ENCODE data around the gene SRGAP3. TPM values are rescaled to one million over a fixed set of nuclear protein-coding genes. Genes with fewer than 3 reads are reported as not detected.

SRGAP3 gene
- total and polyA plus RNA-seq, 10 of the 15 experiments (the other 5 are each of a cell fraction or from before 2014, with no cell fraction given): 0.32 to 1.7 (median 0.99) TPM

DNA sequence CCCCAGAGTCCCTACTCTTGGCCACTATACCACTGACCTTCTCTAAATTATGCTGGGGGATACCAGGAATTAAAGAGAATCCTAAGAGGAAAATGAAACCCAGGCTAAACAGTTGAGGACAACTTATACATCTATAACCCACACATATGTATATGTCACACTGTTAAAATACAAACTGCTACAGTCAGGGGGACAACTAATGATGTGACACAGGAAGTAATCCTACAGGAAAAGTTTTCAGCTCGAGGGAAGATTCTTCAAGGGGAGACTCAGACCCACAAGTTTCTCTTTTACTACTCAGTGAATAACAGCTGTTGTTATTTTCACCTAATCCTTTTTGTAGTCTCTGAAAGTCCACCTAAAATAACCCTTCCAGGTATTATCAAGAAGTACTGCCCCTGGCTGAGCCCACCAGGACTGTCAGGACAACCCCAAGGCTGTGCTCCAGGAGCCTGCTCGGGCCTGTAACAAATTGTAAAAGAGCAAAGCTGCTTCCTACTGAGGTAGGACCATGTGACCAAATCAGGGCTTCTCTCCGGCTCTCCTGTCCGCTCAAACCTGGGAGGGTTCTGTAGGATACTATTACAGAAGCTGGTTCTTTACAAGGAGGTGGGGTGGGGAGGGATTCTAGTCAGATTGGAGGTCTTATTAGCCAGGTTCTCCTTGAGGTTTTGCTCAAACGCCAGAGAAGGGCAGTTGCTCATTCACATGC is 91.6 kb downstream of the SRGAP3 start (continued):
- TF ChIP-seq MXI1 (IDR thresholded peaks at IDR 0.05; ENCODE audit: low read depth, low read length): no peak
- TF ChIP-seq SREBF1 (IDR thresholded peaks at IDR 0.05; ENCODE audit: low read length): no peak

DNA sequence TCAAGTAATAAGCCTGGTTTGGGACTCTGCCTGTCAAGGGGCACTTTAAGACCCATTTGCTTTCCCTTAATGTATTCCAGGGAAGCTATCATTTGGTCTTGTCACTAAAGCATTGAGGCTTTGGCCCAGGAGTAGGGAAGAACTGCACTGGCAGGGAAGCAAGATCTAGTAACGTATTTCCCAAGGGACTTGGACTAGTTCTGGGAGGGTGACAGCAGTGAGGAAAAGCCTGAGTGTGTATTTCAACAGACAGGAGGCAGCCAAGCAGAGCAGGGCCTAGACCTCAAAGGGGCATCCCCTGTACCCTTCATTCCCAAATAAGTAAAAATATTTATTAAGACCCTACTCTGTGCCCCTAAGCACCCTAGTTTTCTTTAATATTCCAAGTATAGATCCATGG is 92.8 kb downstream of the SRGAP3 start:
- no peak for DNase-seq (ENCODE audit: low read depth, low spot score)
- Histone ChIP-seq H4K20me1 (ENCODE audit: control insufficient read depth, insufficient read depth) (no peaks in the 10 kb centered on the region), H3K4me1 (ENCODE audit: control insufficient read depth, insufficient read depth, low read length) (no peaks in the 10 kb centered on the region), H3K27ac (ENCODE audit: control insufficient read depth, insufficient read depth) (no peak overlapping the region), H3K9ac (ENCODE audit: control insufficient read depth, insufficient read depth, low read length) (no peak overlapping the region), H3K4me3 (no peak overlapping the region), H3K4me2 (ENCODE audit: control insufficient read depth, insufficient read depth) (no peak overlapping the region), H2AFZ (ENCODE audit: control insufficient read depth, low read depth, low read length) (no peak overlapping the region), H3K9me3 (replicated peaks; ENCODE audit: control insufficient read depth, insufficient read depth, low read length) (no peaks in the 10 kb centered on the region), H3K36me3 (ENCODE audit: control insufficient read depth in 2 of 2, insufficient read depth in 2 of 2, low read length in 1 of 2) (no peaks in the 10 kb centered on the region), H3K27me3 (replicated peaks in 1 of 2; ENCODE audit: control insufficient read depth in 2 of 2, insufficient read depth in 2 of 2, low read length in 1 of 2) (no peaks in the 10 kb centered on the region; a peak in 1 of 4 replicates), H3K79me2 (ENCODE audit: control insufficient read depth, insufficient read depth, low read length) (no peaks in the 10 kb centered on the region)
- BruUV-seq (replicated peaks): no TSS peak
- in situ Hi-C loops (cut with MboI): no loop called here
- TF ChIP-seq HCFC1 (IDR thresholded peaks at IDR 0.05; ENCODE audit: low read length) (no peak), BHLHE40 (IDR thresholded peaks at IDR 0.05; ENCODE audit: borderline replicate concordance in 1 of 2, low read depth in 2 of 2, low read length in 1 of 2) (no peak)
- TF ChIP-seq, protein P1, sequence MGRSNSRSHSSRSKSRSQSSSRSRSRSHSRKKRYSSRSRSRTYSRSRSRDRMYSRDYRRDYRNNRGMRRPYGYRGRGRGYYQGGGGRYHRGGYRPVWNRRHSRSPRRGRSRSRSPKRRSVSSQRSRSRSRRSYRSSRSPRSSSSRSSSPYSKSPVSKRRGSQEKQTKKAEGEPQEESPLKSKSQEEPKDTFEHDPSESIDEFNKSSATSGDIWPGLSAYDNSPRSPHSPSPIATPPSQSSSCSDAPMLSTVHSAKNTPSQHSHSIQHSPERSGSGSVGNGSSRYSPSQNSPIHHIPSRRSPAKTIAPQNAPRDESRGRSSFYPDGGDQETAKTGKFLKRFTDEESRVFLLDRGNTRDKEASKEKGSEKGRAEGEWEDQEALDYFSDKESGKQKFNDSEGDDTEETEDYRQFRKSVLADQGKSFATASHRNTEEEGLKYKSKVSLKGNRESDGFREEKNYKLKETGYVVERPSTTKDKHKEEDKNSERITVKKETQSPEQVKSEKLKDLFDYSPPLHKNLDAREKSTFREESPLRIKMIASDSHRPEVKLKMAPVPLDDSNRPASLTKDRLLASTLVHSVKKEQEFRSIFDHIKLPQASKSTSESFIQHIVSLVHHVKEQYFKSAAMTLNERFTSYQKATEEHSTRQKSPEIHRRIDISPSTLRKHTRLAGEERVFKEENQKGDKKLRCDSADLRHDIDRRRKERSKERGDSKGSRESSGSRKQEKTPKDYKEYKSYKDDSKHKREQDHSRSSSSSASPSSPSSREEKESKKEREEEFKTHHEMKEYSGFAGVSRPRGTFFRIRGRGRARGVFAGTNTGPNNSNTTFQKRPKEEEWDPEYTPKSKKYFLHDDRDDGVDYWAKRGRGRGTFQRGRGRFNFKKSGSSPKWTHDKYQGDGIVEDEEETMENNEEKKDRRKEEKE (IDR thresholded peaks at IDR 0.05): no peak
- no peak for ATAC-seq
- 0% methylated on average over 1 of the region's 1 CpG for WGBS (ENCODE audit: insufficient coverage, insufficient replicate concordance, low lambda C conversion rate, missing lambda C conversion rate)
- intact Hi-C loops (cut with micrococcal nuclease; ENCODE audit: unreplicated experiment): no loop called here
- SMC1A ChIA-PET (ENCODE audit: uncharacterized antibody, unreplicated experiment): no interaction called here
- POLR2A ChIA-PET: no interaction called here
- RAD21 ChIA-PET (ENCODE audit: unreplicated experiment): no interaction called here
- FAIRE-seq: no peak
- CTCF ChIA-PET: no interaction called here
